K562 (cell line): ENCODE results near the gene ZNF785. TPM values are rescaled to one million over a fixed set of nuclear protein-coding genes. Genes with fewer than 3 reads are reported as not detected.

Experiments used
- CAMTA2 ChIP-seq: fragments of 250-450 bp; sonication (Bioruptor Pico); conservative IDR thresholded peaks from 2 replicates; pipeline ENCODE4 v1.5.1; 2022
- CC2D1A ChIP-seq: fragments of 450-650 bp; IDR thresholded peaks from 2 replicates; pipeline ENCODE4 v1.6.1; 2017; ENCODE audit warnings: mild to moderate bottlenecking
- CXXC5 ChIP-seq: fragments of 250-450 bp; sonication (Bioruptor Pico); IDR thresholded peaks from 2 replicates; pipeline ENCODE4 v1.8.0; 2022; ENCODE audit warnings: inconsistent platforms, mild to moderate bottlenecking, moderate library complexity
- ELF1 ChIP-seq: fragments of 200-800 bp; sonication (Bioruptor generic); IDR thresholded peaks from 2 replicates; pipeline ENCODE4 v1.6.1; 2016; ENCODE audit warnings: missing genetic modification characterization, missing compliant biosample characterization
- EWSR1 ChIP-seq: fragments of 450-650 bp; IDR thresholded peaks from 2 replicates; pipeline ENCODE4 v1.6.1; 2018; ENCODE audit warnings: borderline replicate concordance, mild to moderate bottlenecking, low read depth, moderate library complexity; ENCODE audit not compliant: partially characterized antibody
- LEF1 ChIP-seq: fragments of 450-650 bp; IDR thresholded peaks from 2 replicates; pipeline ENCODE4 v1.6.1; 2016; ENCODE audit warnings: mild to moderate bottlenecking
- MYC ChIP-seq, 2 experiments: fragments of 250-450 bp in 1 of 2; sonication (Bioruptor Pico) in 1 of 2; IDR thresholded peaks; 2 replicates each; pipeline versions ENCODE4 v1.5.1 to v1.6.1; 2012 to 2021; ENCODE audit warnings: low read depth in 2 of 2, borderline replicate concordance in 1 of 2, improper control_type of control experiment in 1 of 2, low read length in 1 of 2, mild to moderate bottlenecking in 1 of 2, moderate library complexity in 1 of 2
- NFRKB ChIP-seq: fragments of 450-650 bp; IDR thresholded peaks from 2 replicates; pipeline ENCODE4 v1.6.1; 2016; ENCODE audit warnings: low read depth
- STAT5A ChIP-seq: IDR thresholded peaks from 2 replicates; pipeline ENCODE4 v1.6.1; 2012; ENCODE audit warnings: low read length, inconsistent platforms, borderline replicate concordance
- TOE1 ChIP-seq, 2 experiments: fragments of 450-650 bp in 1 of 2; sonication (generic) in 1 of 2; formaldehyde crosslinking in 1 of 2; IDR thresholded peaks; 2 replicates each; pipeline versions ENCODE4 v1.7.1 to v1.8.0; 2016 to 2022; ENCODE audit warnings: borderline replicate concordance in 2 of 2, mild to moderate bottlenecking in 2 of 2, antibody characterized with exemption in 1 of 2, inconsistent platforms in 1 of 2, low read depth in 1 of 2, missing genetic modification reagents in 1 of 2, moderate library complexity in 1 of 2
- WHSC1 ChIP-seq: IDR thresholded peaks from one replicate; pipeline ENCODE4 v1.6.1; 2012; ENCODE audit warnings: low read length, control low read depth, inconsistent platforms
- ZFP36 ChIP-seq: fragments of 150-350 bp; IDR thresholded peaks from 2 replicates; pipeline ENCODE4 v1.6.1; 2018; ENCODE audit warnings: low read length, low read depth; ENCODE audit not compliant: partially characterized antibody
- ZFX ChIP-seq: sonication (generic); formaldehyde crosslinking; IDR thresholded peaks from 2 replicates; pipeline ENCODE4 v1.8.0; 2022; ENCODE audit warnings: mild to moderate bottlenecking, missing genetic modification reagents, moderate library complexity
- ZNF239 ChIP-seq: fragments of 250-450 bp; sonication (Bioruptor Pico); IDR thresholded peaks from 2 replicates; pipeline ENCODE4 v1.4.0; 2020; ENCODE audit warnings: mild to moderate bottlenecking
- ZNF57 ChIP-seq: fragments of 450-650 bp; formaldehyde crosslinking; IDR thresholded peaks from 2 replicates; pipeline ENCODE4 v1.4.0; 2020; ENCODE audit warnings: mild to moderate bottlenecking, moderate library complexity
- ZNF589 ChIP-seq: fragments of 200-800 bp; sonication (Bioruptor generic); IDR thresholded peaks from 2 replicates; pipeline ENCODE4 v1.6.1; 2016; ENCODE audit warnings: low read depth, missing genetic modification characterization, missing compliant biosample characterization
- polyA plus RNA-seq, 8 experiments: library from polyadenylated mRNA; depleted of rRNA in 4 of 8; stranded (reverse) in 5 of 8; unstranded in 3 of 8; fragments of >200 nt; fragmentation: Nextera tagmentation in 2 of 8; fragmentation: Illumina TruSeq in 1 of 8; extraction: Ambion mirVana in 2 of 8; extraction: Trizol in 1 of 8; gene quantifications; 2 replicates each; pipeline versions ENCODE4 v1.2.1 to v1.2.3, GENCODE V29; 2011 to 2014; ENCODE audit warnings: inconsistent platforms in 1 of 8, missing spikeins in 1 of 8
- total RNA-seq, 7 experiments: library from RNA; depleted of rRNA in 6 of 7; stranded (reverse); fragments of >200 nt in 6 of 7; fragmentation: Illumina TruSeq in 2 of 7; extraction: Trizol in 2 of 7; gene quantifications; 2 replicates each; pipeline versions ENCODE4 v1.2.1 to v1.2.3, GENCODE V29; 2011 to 2021; ENCODE audit warnings: low replicate concordance in 1 of 7
- TF ChIP-seq, protein P1 (sequence below): fragments of 200-800 bp; sonication (Bioruptor generic); IDR thresholded peaks from 2 replicates; pipeline ENCODE4 v1.6.1; 2017; ENCODE audit warnings: missing genetic modification characterization, missing compliant biosample characterization
- TF ChIP-seq, protein P2 (sequence below): fragments of 250-450 bp; sonication (Bioruptor Pico); IDR thresholded peaks from 2 replicates; pipeline ENCODE4 v1.5.0; 2021; ENCODE audit warnings: mild to moderate bottlenecking, moderate library complexity
- TF ChIP-seq, protein P3 (sequence below): sonication (generic); formaldehyde crosslinking; IDR thresholded peaks from 2 replicates; pipeline ENCODE4 v1.8.1; 2023; ENCODE audit warnings: mild to moderate bottlenecking, missing genetic modification reagents

ZNF785 gene
- total and polyA plus RNA-seq, 9 of the 15 experiments (the other 6 are each of a cell fraction or from before 2014, with no cell fraction given): 0.64 to 11.0 (median 6.4) TPM

DNA sequence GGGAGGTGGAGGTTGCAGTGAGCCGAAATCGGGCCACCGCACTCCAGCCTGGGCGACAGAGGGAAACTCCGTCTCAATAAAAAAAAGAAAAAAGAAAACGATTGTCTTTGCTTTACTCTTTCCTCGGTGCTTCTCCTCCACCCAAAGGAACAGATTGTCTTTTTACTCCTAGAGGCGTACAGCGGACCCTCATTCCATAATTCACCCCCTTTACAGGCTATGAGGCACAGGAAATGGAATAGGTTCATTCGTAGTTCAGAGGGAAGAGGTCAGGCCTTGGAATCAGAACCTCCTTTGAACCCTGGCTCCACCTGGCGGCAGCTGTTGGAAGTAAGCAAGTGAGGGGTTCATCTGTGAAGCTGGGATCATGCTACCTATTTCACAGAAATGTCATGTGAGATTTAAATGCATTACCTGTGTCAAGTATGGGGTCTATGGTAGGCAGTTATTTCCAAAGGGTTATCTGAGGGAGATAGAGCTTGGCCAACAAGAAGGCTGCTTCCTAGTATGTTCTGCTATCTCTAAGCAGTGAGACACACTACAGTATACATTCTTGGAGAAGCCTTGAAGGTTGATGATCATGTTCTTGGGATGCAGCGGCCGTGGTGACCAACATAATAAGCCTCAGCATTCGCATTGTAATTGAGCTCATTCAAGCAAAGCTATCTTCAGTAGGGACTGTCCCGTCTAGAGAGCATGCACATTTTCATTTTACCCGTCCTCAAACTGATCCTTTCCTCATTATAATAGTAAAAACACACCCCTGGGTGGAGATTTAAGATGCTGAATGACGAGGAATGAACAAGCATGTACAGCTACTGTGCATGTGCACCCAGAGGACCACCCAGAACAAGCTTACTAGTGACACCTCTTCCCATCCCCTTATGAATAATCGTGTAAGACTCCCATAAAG is 43.4 kb upstream of the ZNF785 start (continued):
- TF ChIP-seq LEF1 (peak; percentile 57; the same call in 1 of the 2 replicates), ZFX (CRISPR knock-in tag) (peak; percentile 43; the same call in 1 of the 2 replicates), ZFP36 (peak; percentile 29), MYC (IDR thresholded peaks at IDR 0.05; ENCODE audit: low read depth, low read length) (peak; percentile 29; the same call in 1 of the 2 replicates), MYC (CRISPR knock-in tag; IDR thresholded peaks at IDR 0.05; ENCODE audit: borderline replicate concordance, low read depth) (no peak), STAT5A (no peak; the same call in 1 of the 2 replicates), ZNF589 (CRISPR knock-in tag) (no peak), ELF1 (tag) (no peak), ZNF239 (no peak), EWSR1 (no peak), CXXC5 (CRISPR knock-in tag) (peak; percentile 42; the same call in 1 of the 2 replicates), TOE1 (IDR thresholded peaks at IDR 0.05; ENCODE audit: borderline replicate concordance) (0 out of 2 replicates have a peak, but pooled peaks have one; percentile 14), TOE1 (CRISPR knock-in tag; IDR thresholded peaks at IDR 0.05; ENCODE audit: borderline replicate concordance, low read depth) (no peak), ZNF57 (no peak), CC2D1A (peak; percentile 83; the same call in 1 of the 2 replicates), NFRKB (peak; percentile 57; the same call in 1 of the 2 replicates), CAMTA2 (CRISPR knock-in tag) (no peak), WHSC1 (no peak)
- TF ChIP-seq, protein P1, sequence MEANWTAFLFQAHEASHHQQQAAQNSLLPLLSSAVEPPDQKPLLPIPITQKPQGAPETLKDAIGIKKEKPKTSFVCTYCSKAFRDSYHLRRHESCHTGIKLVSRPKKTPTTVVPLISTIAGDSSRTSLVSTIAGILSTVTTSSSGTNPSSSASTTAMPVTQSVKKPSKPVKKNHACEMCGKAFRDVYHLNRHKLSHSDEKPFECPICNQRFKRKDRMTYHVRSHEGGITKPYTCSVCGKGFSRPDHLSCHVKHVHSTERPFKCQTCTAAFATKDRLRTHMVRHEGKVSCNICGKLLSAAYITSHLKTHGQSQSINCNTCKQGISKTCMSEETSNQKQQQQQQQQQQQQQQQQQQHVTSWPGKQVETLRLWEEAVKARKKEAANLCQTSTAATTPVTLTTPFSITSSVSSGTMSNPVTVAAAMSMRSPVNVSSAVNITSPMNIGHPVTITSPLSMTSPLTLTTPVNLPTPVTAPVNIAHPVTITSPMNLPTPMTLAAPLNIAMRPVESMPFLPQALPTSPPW (CRISPR knock-in tag): no peak; the same call in 1 of the 2 replicates
- TF ChIP-seq, protein P2, sequence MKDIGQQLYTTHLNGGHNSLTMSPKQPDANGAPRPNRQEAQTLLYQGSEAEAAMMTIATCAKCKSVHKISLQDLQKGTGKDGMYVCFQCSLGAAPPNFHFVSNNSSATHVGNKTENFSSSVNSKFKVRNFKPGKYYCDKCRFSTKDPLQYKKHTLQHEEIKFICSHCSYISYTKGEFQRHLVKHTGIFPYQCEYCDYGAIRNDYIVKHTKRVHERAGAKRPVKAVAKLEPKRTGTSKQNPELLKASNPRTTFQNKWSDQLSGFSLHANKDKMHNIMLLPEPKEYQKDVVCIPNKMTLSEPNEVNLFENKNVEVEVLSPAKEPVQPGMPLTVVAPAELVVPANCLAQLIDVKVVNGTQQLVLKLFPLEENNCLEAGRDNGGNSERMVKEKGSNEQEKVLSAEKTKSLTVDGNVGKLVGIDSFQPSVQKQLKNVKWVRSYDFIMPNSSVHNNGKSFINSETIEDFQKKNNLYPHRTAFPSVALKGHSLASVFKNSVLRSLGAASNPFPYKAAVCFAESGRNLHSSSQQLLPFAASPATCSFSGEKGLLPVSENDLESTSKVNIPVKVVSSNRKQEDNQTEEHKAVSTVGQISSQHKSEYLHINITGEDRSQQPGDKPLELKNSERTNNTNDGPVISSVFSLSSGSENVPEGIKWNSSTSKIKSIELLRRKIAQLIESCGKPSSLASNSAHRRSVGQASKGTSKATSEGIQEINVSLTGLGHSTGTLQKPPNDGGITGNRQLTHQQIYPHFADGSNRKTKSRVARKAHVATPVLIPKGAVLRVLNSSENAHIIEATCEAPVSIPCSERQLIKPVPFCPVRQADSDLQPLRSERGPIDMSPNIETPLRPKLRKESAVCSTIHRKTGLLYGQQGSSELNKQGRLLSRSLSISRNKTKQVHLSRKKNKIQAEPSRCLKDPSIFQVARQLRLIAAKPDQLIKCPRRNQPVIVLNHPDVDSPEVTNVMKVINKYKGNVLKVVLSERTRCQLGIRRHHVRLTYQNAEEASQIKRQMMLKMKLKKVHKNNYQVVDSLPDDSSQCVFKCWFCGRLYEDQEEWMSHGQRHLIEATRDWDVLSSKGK (CRISPR knock-in tag): no peak
- TF ChIP-seq, protein P3, sequence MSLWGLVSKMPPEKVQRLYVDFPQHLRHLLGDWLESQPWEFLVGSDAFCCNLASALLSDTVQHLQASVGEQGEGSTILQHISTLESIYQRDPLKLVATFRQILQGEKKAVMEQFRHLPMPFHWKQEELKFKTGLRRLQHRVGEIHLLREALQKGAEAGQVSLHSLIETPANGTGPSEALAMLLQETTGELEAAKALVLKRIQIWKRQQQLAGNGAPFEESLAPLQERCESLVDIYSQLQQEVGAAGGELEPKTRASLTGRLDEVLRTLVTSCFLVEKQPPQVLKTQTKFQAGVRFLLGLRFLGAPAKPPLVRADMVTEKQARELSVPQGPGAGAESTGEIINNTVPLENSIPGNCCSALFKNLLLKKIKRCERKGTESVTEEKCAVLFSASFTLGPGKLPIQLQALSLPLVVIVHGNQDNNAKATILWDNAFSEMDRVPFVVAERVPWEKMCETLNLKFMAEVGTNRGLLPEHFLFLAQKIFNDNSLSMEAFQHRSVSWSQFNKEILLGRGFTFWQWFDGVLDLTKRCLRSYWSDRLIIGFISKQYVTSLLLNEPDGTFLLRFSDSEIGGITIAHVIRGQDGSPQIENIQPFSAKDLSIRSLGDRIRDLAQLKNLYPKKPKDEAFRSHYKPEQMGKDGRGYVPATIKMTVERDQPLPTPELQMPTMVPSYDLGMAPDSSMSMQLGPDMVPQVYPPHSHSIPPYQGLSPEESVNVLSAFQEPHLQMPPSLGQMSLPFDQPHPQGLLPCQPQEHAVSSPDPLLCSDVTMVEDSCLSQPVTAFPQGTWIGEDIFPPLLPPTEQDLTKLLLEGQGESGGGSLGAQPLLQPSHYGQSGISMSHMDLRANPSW: no peak
